Measurements from ENCODE around the gene DHX9. TPM values are rescaled to one million over a fixed set of nuclear protein-coding genes. Genes with fewer than 3 reads are reported as not detected.

The DHX9 gene
- polyA plus RNA-seq, 2 of the 4 experiments (the other 2 are of a cell fraction): 205 to 247 TPM

DNA sequence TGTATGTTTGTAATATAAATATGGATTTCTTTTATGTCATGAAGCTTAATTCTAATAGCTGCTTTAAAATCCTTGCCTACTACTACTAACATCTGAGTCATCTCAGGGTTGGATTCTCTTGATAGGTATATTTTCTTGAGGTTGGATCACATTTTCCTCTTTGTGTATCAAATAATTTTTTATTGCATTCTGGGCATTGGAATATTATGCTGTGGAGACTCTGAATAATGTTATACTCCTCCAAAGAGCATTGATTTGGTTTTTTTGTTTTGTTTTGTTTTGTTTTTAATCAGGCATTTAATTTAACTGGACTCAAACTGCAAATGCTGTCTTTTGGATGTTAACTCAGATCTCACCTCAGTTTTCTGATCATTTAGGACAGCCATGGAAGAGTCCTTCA lies 8.0 kb downstream of the DHX9 start:
- POLR2A ChIA-PET: no interaction called here

GRCh38 chr1:182848736-182849135 lies 9.6 kb downstream of the DHX9 start:
- H3K9me3 ChIP-seq: no peaks in the 10 kb centered on the region
- DNase-seq (ENCODE audit: low read depth in 1 of 2, low spot score in 1 of 2): no peak
- CTCF ChIA-PET: interaction anchor here (0.5 kb wide), 1 partner anchor 183 kb away, joined by 3 read pairs; no protein-coding TSS in a partner anchor
- TF ChIP-seq TFCP2L1 (CRISPR knock-in tag; IDR thresholded peaks at IDR 0.05) (no peak), BHLHE40 (IDR thresholded peaks at IDR 0.05; ENCODE audit: low read depth, low read length) (no peak), RNF2 (IDR thresholded peaks at IDR 0.05; ENCODE audit: borderline replicate concordance, low read depth) (no peak), HOXA7 (CRISPR knock-in tag; IDR thresholded peaks at IDR 0.05) (no peak), FOXS1 (CRISPR knock-in tag; IDR thresholded peaks at IDR 0.05) (no peak), TP53 (CRISPR knock-in tag; IDR thresholded peaks at IDR 0.05) (no peak), CBX8 (IDR thresholded peaks at IDR 0.05) (no peak), NR3C1 (IDR thresholded peaks at IDR 0.05) (no peak), RCOR1 (IDR thresholded peaks at IDR 0.05; ENCODE audit: low read depth, low read length) (no peak), ZNF302 (CRISPR knock-in tag; IDR thresholded peaks at IDR 0.05) (no peak), CTCF (IDR thresholded peaks at IDR 0.05) (no peak), USF2 (IDR thresholded peaks at IDR 0.05) (no peak), POLR2A (IDR thresholded peaks at IDR 0.05; ENCODE audit: low read length) (no peak), EHF (CRISPR knock-in tag; IDR thresholded peaks at IDR 0.05) (no peak), JUN (IDR thresholded peaks at IDR 0.05) (no peak), FOSL2 (IDR thresholded peaks at IDR 0.05) (no peak), FOSL2 (CRISPR knock-in tag; IDR thresholded peaks at IDR 0.05) (no peak), CHD2 (IDR thresholded peaks at IDR 0.05; ENCODE audit: low read length, partially characterized antibody) (no peak), MAZ (IDR thresholded peaks at IDR 0.05; ENCODE audit: borderline replicate concordance, low read depth, low read length) (no peak)
- TF ChIP-seq, protein P1, sequence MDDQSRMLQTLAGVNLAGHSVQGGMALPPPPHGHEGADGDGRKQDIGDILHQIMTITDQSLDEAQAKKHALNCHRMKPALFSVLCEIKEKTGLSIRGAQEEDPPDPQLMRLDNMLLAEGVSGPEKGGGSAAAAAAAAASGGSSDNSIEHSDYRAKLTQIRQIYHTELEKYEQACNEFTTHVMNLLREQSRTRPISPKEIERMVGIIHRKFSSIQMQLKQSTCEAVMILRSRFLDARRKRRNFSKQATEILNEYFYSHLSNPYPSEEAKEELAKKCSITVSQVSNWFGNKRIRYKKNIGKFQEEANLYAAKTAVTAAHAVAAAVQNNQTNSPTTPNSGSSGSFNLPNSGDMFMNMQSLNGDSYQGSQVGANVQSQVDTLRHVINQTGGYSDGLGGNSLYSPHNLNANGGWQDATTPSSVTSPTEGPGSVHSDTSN (IDR thresholded peaks at IDR 0.05): no peak
- TF ChIP-seq, protein P2, sequence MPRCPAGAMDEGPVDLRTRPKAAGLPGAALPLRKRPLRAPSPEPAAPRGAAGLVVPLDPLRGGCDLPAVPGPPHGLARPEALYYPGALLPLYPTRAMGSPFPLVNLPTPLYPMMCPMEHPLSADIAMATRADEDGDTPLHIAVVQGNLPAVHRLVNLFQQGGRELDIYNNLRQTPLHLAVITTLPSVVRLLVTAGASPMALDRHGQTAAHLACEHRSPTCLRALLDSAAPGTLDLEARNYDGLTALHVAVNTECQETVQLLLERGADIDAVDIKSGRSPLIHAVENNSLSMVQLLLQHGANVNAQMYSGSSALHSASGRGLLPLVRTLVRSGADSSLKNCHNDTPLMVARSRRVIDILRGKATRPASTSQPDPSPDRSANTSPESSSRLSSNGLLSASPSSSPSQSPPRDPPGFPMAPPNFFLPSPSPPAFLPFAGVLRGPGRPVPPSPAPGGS (IDR thresholded peaks at IDR 0.05): no peak
- no peak overlapping the region for H3K27ac ChIP-seq
- WGBS (ENCODE audit: missing lambda C conversion rate): 96% methylated on average over 2 of the region's 2 CpGs
- no peak overlapping the region for H3K4me3 ChIP-seq
- no peak overlapping the region for H3K4me2 ChIP-seq
- POLR2A ChIA-PET: no interaction called here
- FAIRE-seq: no peak
- no peak for ATAC-seq
- no peaks in the 10 kb centered on the region for H3K4me1 ChIP-seq

More for the DNA sequence above, 8.0 kb downstream of the DHX9 start:
- no peak for ATAC-seq
- H3K4me2 ChIP-seq: no peak overlapping the region
- CTCF ChIA-PET: interaction anchor here (1.9 kb wide), 1 partner anchor 246 kb away, joined by 6 read pairs; no protein-coding TSS in a partner anchor
- no peak for FAIRE-seq
- no peak for TF ChIP-seq FOSL2 (IDR thresholded peaks at IDR 0.05)
- TF ChIP-seq FOSL2 (CRISPR knock-in tag; IDR thresholded peaks at IDR 0.05): no peak
- TF ChIP-seq EHMT2 (IDR thresholded peaks at IDR 0.05; ENCODE audit: low read depth): no peak
- TF ChIP-seq JUN (IDR thresholded peaks at IDR 0.05): no peak
- no peak for TF ChIP-seq CEBPB (IDR thresholded peaks at IDR 0.05)
- no peak for TF ChIP-seq ZFP36 (IDR thresholded peaks at IDR 0.05; ENCODE audit: borderline replicate concordance, partially characterized antibody)
- no peak for TF ChIP-seq ZSCAN20 (CRISPR knock-in tag; IDR thresholded peaks at IDR 0.05)
- no peak for TF ChIP-seq SMC3 (IDR thresholded peaks at IDR 0.05)
- no peak for TF ChIP-seq TFCP2L1 (CRISPR knock-in tag; IDR thresholded peaks at IDR 0.05)
- TF ChIP-seq CBX2 (IDR thresholded peaks at IDR 0.05; ENCODE audit: borderline replicate concordance, low read depth): no peak
- TF ChIP-seq NPAS2 (CRISPR knock-in tag; IDR thresholded peaks at IDR 0.05; ENCODE audit: borderline replicate concordance): no peak
- TF ChIP-seq, protein P3, sequence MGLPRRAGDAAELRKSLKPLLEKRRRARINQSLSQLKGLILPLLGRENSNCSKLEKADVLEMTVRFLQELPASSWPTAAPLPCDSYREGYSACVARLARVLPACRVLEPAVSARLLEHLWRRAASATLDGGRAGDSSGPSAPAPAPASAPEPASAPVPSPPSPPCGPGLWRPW (IDR thresholded peaks at IDR 0.05): no peak
- no peak for TF ChIP-seq KDM1A (IDR thresholded peaks at IDR 0.05; ENCODE audit: low read depth)
- no peaks in the 10 kb centered on the region for H3K9me3 ChIP-seq
- H3K4me1 ChIP-seq: peaks cover 12% of the 10 kb centered on the region; the same call in 2 of the 3 replicates
- no peak overlapping the region for H3K27ac ChIP-seq
- DNase-seq (ENCODE audit: low read depth in 1 of 2, low spot score in 1 of 2): no peak
- no peak overlapping the region for H3K4me3 ChIP-seq
